Measurements from ENCODE around the gene SPIRE2. TPM values are rescaled to one million over a fixed set of nuclear protein-coding genes. Genes with fewer than 3 reads are reported as not detected.

Gene SPIRE2, protein sequence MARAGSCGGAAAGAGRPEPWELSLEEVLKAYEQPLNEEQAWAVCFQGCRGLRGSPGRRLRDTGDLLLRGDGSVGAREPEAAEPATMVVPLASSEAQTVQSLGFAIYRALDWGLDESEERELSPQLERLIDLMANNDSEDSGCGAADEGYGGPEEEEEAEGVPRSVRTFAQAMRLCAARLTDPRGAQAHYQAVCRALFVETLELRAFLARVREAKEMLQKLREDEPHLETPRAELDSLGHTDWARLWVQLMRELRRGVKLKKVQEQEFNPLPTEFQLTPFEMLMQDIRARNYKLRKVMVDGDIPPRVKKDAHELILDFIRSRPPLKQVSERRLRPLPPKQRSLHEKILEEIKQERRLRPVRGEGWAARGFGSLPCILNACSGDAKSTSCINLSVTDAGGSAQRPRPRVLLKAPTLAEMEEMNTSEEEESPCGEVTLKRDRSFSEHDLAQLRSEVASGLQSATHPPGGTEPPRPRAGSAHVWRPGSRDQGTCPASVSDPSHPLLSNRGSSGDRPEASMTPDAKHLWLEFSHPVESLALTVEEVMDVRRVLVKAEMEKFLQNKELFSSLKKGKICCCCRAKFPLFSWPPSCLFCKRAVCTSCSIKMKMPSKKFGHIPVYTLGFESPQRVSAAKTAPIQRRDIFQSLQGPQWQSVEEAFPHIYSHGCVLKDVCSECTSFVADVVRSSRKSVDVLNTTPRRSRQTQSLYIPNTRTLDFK
- polyA plus RNA-seq, result 0.84 and 1.6 TPM in 2 replicates

DNA sequence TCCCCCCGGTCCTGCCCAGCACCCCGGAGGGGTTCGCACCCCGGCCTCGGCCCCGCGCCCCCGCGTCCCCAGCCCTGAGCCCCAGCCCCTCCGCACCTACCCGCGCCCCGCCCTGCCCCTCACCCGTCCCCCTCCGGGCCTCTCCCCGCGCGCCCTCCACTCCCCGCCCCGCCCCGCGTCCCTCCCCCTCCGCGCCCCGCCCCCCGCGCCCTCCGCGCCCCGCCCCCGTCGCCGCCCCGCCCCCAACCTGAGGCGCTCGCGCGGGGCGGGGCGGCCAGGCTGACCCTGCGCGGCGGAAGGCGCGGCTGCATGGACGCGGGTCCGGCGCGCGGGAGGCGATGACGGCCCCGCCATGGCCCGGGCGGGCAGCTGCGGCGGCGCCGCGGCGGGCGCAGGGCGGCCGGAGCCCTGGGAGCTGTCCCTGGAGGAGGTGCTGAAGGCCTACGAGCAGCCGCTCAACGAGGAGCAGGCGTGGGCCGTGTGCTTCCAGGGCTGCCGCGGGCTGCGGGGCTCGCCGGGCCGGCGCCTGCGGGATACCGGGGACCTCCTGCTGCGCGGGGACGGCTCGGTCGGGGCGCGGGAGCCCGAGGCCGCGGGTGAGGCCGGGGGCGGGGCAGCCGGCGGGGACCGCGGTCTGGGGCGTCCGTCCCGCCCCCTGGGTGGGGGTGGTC lies at the start of gene SPIRE2:
SPIRE2 (plus strand) TSS at position 277 of the 671 bp plus-strand sequence; CDS start at position 353, 76 bp downstream.

DNA sequence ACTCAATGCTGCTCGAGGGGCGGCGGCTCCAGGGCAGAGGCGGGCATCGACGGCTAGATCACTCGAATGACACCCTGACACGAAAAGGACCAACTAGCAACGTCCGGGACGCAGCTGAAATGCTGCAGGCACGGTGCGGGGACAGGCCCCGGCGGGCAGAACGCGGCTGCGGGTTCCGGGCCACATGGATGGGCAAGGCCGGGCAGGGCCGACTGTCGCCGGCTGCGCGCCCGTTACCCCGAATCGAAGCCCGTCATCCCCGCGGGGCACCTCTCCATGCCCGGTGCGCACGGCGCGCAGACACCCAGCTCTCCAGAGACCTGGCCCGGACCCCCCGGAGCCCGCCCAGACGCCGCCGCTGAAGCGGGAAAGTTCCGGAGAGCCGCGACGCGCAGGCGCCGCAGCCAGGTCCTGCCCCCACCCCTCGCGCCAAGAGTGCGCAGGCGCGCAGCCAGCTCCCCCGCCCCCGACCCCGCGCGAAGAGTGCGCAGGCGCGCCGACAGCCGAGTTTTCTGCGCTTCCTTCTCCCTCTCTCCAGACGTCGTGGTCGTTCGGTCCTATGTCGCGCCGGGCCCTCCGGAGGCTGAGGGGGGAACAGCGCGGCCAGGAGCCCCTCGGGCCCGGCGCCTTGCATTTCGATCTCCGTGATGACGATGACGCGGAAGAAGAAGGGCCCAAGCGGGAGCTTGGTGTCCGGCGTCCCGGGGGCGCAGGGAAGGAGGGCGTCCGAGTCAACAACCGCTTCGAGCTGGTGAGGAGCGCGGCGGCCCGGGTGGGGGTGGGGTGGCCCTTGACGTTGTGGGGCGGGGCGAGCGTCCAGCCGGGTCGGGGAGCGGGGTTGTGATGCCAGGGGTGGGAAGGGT lies 45.1 kb downstream of the SPIRE2 start, which contains the start of gene TCF25:
TCF25 (plus strand) TSS at position 484 of the 863 bp plus-strand sequence; CDS start at position 560, 76 bp downstream.

DNA sequence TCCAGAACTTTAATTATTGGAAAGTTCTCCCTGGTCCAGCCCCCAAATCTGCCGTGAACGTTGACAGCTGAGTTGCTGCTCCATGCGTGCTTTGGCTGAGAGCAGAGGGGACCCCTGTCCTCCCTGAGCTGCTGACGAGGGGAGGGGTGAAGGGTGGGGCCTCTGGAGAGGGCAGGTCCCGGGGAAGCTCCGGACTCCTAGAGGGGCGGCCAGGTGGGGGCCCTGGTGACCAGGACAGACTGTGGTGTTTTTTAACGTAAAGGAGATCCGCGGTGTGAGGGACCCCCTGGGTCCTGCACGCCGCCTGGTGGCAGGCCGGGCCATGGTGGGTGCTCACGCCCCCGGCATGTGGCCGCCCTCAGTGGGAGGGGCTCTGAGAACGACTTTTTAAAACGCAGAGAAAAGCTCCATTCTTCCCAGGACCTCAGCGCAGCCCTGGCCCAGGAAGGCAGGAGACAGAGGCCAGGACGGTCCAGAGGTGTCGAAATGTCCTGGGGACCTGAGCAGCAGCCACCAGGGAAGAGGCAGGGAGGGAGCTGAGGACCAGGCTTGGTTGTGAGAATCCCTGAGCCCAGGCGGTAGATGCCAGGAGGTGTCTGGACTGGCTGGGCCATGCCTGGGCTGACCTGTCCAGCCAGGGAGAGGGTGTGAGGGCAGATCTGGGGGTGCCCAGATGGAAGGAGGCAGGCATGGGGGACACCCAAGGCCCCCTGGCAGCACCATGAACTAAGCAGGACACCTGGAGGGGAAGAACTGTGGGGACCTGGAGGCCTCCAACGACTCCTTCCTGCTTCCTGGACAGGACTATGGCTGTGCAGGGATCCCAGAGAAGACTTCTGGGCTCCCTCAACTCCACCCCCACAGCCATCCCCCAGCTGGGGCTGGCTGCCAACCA lies 90.4 kb downstream of the SPIRE2 start, which contains the start of gene MC1R:
MC1R (plus strand) TSS at position 410 of the 895 bp plus-strand sequence; CDS start at position 807, 397 bp downstream.

Other genes starting within 250 kb of the SPIRE2 start
- not detected in 2 replicates for gene DPEP1, start 214.8 kb upstream of the SPIRE2 start, polyA plus RNA-seq
- gene CHMP1A, start 170.8 kb upstream of the SPIRE2 start, polyA plus RNA-seq, result 2.6 and 4.8 TPM in 2 replicates
- 2.5 and 5.0 TPM in 2 replicates for gene SPATA33, start 170.6 kb upstream of the SPIRE2 start, polyA plus RNA-seq
- gene CDK10, start 141.8 kb upstream of the SPIRE2 start, polyA plus RNA-seq, result 3.4 and 4.0 TPM in 2 replicates
- gene SPATA2L, start 126.8 kb upstream of the SPIRE2 start, polyA plus RNA-seq, result 0.73 and 1.2 TPM in 2 replicates
- 1.3 and 1.6 TPM in 2 replicates for gene VPS9D1, start 107.6 kb upstream of the SPIRE2 start, polyA plus RNA-seq
- 0.13 and 0.69 TPM in 2 replicates for gene ZNF276, start 106.9 kb upstream of the SPIRE2 start, polyA plus RNA-seq
- not detected in 2 replicates for gene FANCA, start 11.8 kb upstream of the SPIRE2 start, polyA plus RNA-seq
- gene TCF25, start 45.1 kb downstream of the SPIRE2 start, polyA plus RNA-seq, result 70.6 and 108 TPM in 2 replicates
- gene MC1R, start 90.4 kb downstream of the SPIRE2 start, polyA plus RNA-seq, result 0.09 and 1.0 TPM in 2 replicates
- 77.9 and 96.8 TPM in 2 replicates for gene TUBB3, start 94.9 kb downstream of the SPIRE2 start, polyA plus RNA-seq
- 25.1 and 30.8 TPM in 2 replicates for gene DEF8, start 120.3 kb downstream of the SPIRE2 start, polyA plus RNA-seq
- gene DBNDD1, start 191.0 kb downstream of the SPIRE2 start, polyA plus RNA-seq, result 36.5 and 52.1 TPM in 2 replicates
- 0.18 TPM in 1 of 2 replicates, not detected in the other for gene PRDM7, start 248.9 kb downstream of the SPIRE2 start, polyA plus RNA-seq

Measured in Purkinje cell (primary cell).